CD4-positive, alpha-beta memory T cell (primary cell): ENCODE data around the gene SPON2. TPM values are rescaled to one million over a fixed set of nuclear protein-coding genes. Genes with fewer than 3 reads are reported as not detected.

Experiments used
- CTCF ChIA-PET: fragments of 350-600 bp; sonication (Branson Sonifier 250); formaldehyde crosslinking; loops from one replicate; lab custom pipeline; 2021; ENCODE audit warnings: inconsistent platforms; ENCODE audit not compliant: partially characterized antibody; lab: Charles Lee
- POLR2A ChIA-PET: fragments of 350-600 bp; sonication (Branson Sonifier 250); formaldehyde crosslinking; loops from one replicate; lab custom pipeline; 2021; ENCODE audit not compliant: partially characterized antibody; lab: Charles Lee
- DNase-seq, 5 donors: peaks; one replicate each; pipeline versions ENCODE4 v3.0.0 to v3.0.0-alpha.2; 2020 to 2022; ENCODE audit warnings: mixed read lengths in 1 of 5
- H3K27ac ChIP-seq: one replicate; pipeline ENCODE4 v1.7.0; 2013; ENCODE audit warnings: low read depth, low read length
- H3K27me3 ChIP-seq: 2 replicates; pipeline ENCODE4 v1.7.0; 2013; ENCODE audit warnings: mild to moderate bottlenecking, low read length, moderate library complexity; ENCODE audit not compliant: insufficient read depth
- H3K36me3 ChIP-seq: 2 replicates; pipeline ENCODE4 v1.7.0; 2013; ENCODE audit warnings: mild to moderate bottlenecking, low read length, moderate library complexity; ENCODE audit not compliant: insufficient read depth
- H3K4me1 ChIP-seq: 2 replicates; pipeline ENCODE4 v1.7.0; 2013; ENCODE audit warnings: mild to moderate bottlenecking, low read length, moderate library complexity; ENCODE audit not compliant: insufficient read depth
- H3K4me3 ChIP-seq, 2 donors: one replicate each; pipeline ENCODE4 v1.7.0; 2013; ENCODE audit warnings: low read length in 2 of 2, mild to moderate bottlenecking in 1 of 2
- H3K9me3 ChIP-seq, 2 donors: one replicate each; pipeline ENCODE4 v1.7.0; 2013; ENCODE audit warnings: low read length in 2 of 2, control low read depth in 1 of 2; ENCODE audit not compliant: control insufficient read depth in 1 of 2
- H3K27ac Mint-ChIP-seq, 7 donors: one replicate each; pipeline ENCODE4 v1.8.0; 2020 to 2021; ENCODE audit warnings: mixed read lengths in 7 of 7, mild to moderate bottlenecking in 6 of 7, inconsistent platforms in 3 of 7, moderate library complexity in 3 of 7
- H3K27me3 Mint-ChIP-seq, 2 donors: one replicate each; pipeline ENCODE4 v1.8.0; 2020 to 2021; ENCODE audit warnings: mixed read lengths in 2 of 2
- H3K36me3 Mint-ChIP-seq, 2 donors: one replicate each; pipeline ENCODE4 v1.8.0; 2020 to 2021; ENCODE audit warnings: mixed read lengths in 2 of 2, inconsistent platforms in 1 of 2, mild to moderate bottlenecking in 1 of 2
- H3K4me1 Mint-ChIP-seq, 4 donors: one replicate each; pipeline ENCODE4 v1.8.0; 2020 to 2021; ENCODE audit warnings: mixed read lengths in 4 of 4, mild to moderate bottlenecking in 1 of 4
- H3K4me3 Mint-ChIP-seq, 8 donors: one replicate each; pipeline ENCODE4 v1.8.0; 2020 to 2021; ENCODE audit warnings: mixed read lengths in 8 of 8, mild to moderate bottlenecking in 7 of 8, moderate library complexity in 6 of 8, inconsistent platforms in 3 of 8
- H3K9me3 Mint-ChIP-seq, 8 donors: one replicate each; pipeline ENCODE4 v1.8.0; 2020 to 2021; ENCODE audit warnings: mixed read lengths in 8 of 8, mild to moderate bottlenecking in 5 of 8, inconsistent platforms in 3 of 8, moderate library complexity in 1 of 8
- intact Hi-C: fragments of 100-400 bp; cut with micrococcal nuclease; formaldehyde crosslinking; loops from one replicate; pipeline ENCODE4 v1.15.1; 2023
- polyA plus RNA-seq, 2 donors: library from polyadenylated mRNA; unstranded; fragments of 300-500 nt; fragmentation: Illumina TruSeq; gene quantifications; one replicate each; pipeline ENCODE4 v1.2.3, GENCODE V29; 2021
- total RNA-seq, 2 experiments: library from RNA; stranded (reverse); gene quantifications; one replicate each; pipeline ENCODE4 v1.2.3, GENCODE V29; 2021

Gene SPON2
- total and polyA plus RNA-seq, 4 experiments from 2014 or later: 5.4 to 8.4 (median 7.2) TPM

DNA sequence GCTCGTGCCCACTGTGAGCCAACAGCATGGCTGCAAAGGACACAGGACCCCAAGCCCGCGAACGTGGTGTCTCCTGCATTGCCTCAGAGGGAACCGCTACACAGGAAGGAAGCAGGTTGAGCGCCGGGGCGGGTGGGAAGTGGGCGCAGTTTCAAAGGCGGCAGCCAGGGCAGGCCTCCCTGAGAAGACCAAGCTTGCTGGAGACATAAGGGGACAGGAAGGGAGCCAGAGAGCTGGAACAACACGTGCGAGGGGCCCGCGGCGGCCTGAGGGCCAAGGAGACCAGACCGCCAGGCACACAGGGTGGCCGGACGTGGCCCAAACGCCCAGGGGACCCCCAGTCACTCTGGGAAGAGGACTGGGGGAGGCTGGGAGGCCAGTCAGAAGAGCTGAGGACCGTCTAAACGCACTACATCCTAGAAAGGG is 44.5 kb upstream of the SPON2 start:
- Histone ChIP-seq H3K36me3 (peaks cover 19% of the 10 kb centered on the region), H3K27me3 (no peaks in the 10 kb centered on the region), H3K4me3 (peak overlapping the region in 1 of 2 donors; percentile 57), H3K9me3 (no peaks in the 10 kb centered on the region), H3K4me1 (peaks cover 40% of the 10 kb centered on the region), H3K27ac (peak overlapping the region; percentile 29)
- Mint-ChIP-seq H3K4me3 (peak overlapping the region in 7 of 8 donors; percentile 65 to 81 (median 72)), H3K4me1 (peaks cover 25 to 58% (median 36%) of the 10 kb centered on the region in 4 donors), H3K27me3 (no peaks in the 10 kb centered on the region), H3K9me3 (peaks cover 0 to 2% (median 0%) of the 10 kb centered on the region in 8 donors), H3K36me3 (peaks cover 24 to 36% of the 10 kb centered on the region in 2 donors), H3K27ac (peak overlapping the region; percentile 8 to 86 (median 67))
- ChIA-PET POLR2A (interaction anchor here (0.8 to 5.5 kb wide), 6 partner anchors 13 to 51 kb away, joined by 3 to 35 read pairs (median 6); partner anchors contain the start of gene CTBP1), CTCF (interaction anchor here (0.6 to 4.7 kb wide), 6 partner anchors 13 to 87 kb away, joined by 3 to 22 read pairs (median 4); no protein-coding TSS in a partner anchor)
- peak; percentile 63 to 73 (median 72) for DNase-seq
- intact Hi-C loops: loop anchor here (1.0 to 2.0 kb wide), 2 partner anchors 14 to 50 kb away; no protein-coding TSS in a partner anchor

DNA sequence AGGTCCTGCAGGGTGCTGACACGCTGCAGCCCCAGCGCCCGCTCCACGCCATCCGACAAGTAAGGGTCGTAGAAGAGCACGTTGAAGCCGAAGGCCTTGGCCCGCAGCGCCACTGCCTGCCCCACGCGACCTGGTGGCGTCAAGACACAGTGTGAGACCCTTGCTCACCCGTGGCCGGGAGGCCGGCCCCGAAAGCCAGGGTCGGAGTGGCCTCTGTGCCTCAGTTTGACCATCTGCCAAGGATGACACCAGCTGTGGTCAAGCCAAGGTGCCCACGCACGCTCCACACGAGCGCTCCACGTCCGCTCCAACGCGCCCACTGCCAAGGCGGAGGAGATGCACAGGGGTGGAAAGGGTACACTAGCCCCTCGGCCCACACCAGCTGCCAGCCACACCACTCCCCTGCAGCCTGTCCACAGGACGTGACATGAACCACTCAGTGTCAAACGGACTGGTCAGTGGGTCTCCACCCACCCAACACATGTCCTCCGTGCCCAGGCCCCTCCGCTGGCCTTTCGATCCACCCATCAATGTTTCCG is 43.8 kb upstream of the SPON2 start:
- H3K27me3 ChIP-seq: no peaks in the 10 kb centered on the region
- Mint-ChIP-seq H3K36me3 (peaks cover 23 to 35% of the 10 kb centered on the region in 2 donors), H3K4me3 (peak overlapping the region in 5 of 8 donors; percentile 20 to 80 (median 21)), H3K27ac (peak overlapping the region in 4 of 7 donors; percentile 4 to 41 (median 20)), H3K4me1 (peaks cover 25 to 55% (median 31%) of the 10 kb centered on the region in 4 donors), H3K9me3 (peaks cover 0 to 2% (median 0%) of the 10 kb centered on the region in 8 donors), H3K27me3 (no peaks in the 10 kb centered on the region)
- ChIA-PET POLR2A (interaction anchor here (0.8 to 5.5 kb wide), 5 partner anchors 13 to 51 kb away, joined by 3 to 35 read pairs (median 8); partner anchors contain the start of gene CTBP1), CTCF (interaction anchor here (1.0 to 4.7 kb wide), 4 partner anchors 12 to 52 kb away, joined by 3 to 22 read pairs (median 10); no protein-coding TSS in a partner anchor)
- peak in 1 of 5 donors; percentile 27 for DNase-seq
- peak overlapping the region in 1 of 2 donors; percentile 57 for H3K4me3 ChIP-seq
- H3K9me3 ChIP-seq: no peaks in the 10 kb centered on the region
- intact Hi-C loops: loop anchor here (2.0 kb wide), 1 partner anchor 13 kb away; no protein-coding TSS in a partner anchor
- peak overlapping the region; percentile 29 for H3K27ac ChIP-seq
- peaks cover 40% of the 10 kb centered on the region for H3K4me1 ChIP-seq
- H3K36me3 ChIP-seq: peaks cover 22% of the 10 kb centered on the region

DNA sequence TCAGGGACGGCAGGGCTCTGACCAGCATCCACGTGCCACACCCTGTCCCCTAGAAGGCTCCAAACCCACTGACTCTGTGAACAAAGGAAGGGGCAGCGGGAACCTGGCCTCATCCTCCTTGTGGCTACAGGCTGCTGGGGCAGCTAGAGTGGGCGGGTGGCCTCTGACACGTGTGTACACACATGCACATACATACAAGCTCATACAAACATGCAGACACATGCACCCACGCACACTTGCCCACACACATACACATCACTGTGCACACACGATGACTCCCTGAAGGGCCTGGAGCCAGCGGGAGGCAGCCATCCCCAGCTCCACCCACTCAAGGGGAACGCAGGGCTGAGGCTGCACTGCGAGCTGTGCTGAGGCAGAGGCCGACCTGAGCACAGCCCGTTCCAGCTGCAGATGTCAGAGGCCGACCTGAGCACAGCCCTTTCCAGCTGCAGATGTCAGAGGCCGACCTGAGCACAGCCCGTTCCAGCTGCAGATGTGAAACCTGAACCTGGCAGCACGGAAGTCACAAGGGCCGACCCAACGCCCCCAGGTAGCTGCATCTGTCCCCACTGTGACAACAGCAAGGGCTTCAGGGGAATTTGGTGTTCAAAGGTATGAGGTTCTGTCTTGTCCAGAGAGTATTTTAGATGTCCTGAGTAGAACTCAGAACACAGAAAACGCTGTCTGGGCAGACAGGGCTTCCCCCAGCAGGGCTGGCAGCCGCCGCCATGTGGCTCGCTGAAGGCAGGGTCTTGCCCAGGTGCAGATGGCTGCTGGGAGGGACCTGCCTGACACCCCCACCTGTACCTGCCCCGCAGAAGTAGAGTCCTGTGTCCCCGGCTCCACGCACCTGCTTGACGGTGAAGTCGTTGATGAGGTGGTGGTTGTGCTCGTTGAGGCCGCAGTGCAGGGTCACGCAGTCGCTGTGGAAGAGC is 43.0 kb upstream of the SPON2 start:
- Mint-ChIP-seq H3K27ac (peak overlapping the region in 3 of 7 donors; percentile 4 to 52 (median 47)), H3K4me3 (peak overlapping the region in 3 of 8 donors; percentile 2 to 69 (median 26)), H3K27me3 (no peaks in the 10 kb centered on the region), H3K9me3 (peaks cover 0 to 1% (median 0%) of the 10 kb centered on the region in 8 donors), H3K36me3 (peaks cover 17 to 30% of the 10 kb centered on the region in 2 donors), H3K4me1 (peaks cover 24 to 49% (median 29%) of the 10 kb centered on the region in 4 donors)
- DNase-seq: peak in 1 of 5 donors; percentile 27
- H3K27me3 ChIP-seq: no peaks in the 10 kb centered on the region
- peaks cover 40% of the 10 kb centered on the region for H3K4me1 ChIP-seq
- H3K27ac ChIP-seq: no peak overlapping the region
- no peaks in the 10 kb centered on the region for H3K9me3 ChIP-seq
- intact Hi-C loops: loop anchor here (2.0 kb wide), 1 partner anchor 13 kb away; no protein-coding TSS in a partner anchor
- no peak overlapping the region for H3K4me3 ChIP-seq
- ChIA-PET POLR2A (interaction anchor here (1.5 to 5.5 kb wide), 4 partner anchors 12 to 52 kb away, joined by 4 to 35 read pairs (median 12); partner anchors contain the start of gene CTBP1), CTCF (interaction anchor here (1.0 to 4.7 kb wide), 2 partner anchors 48 to 53 kb away, joined by 4 to 15 read pairs; no protein-coding TSS in a partner anchor)
- peaks cover 27% of the 10 kb centered on the region for H3K36me3 ChIP-seq

DNA sequence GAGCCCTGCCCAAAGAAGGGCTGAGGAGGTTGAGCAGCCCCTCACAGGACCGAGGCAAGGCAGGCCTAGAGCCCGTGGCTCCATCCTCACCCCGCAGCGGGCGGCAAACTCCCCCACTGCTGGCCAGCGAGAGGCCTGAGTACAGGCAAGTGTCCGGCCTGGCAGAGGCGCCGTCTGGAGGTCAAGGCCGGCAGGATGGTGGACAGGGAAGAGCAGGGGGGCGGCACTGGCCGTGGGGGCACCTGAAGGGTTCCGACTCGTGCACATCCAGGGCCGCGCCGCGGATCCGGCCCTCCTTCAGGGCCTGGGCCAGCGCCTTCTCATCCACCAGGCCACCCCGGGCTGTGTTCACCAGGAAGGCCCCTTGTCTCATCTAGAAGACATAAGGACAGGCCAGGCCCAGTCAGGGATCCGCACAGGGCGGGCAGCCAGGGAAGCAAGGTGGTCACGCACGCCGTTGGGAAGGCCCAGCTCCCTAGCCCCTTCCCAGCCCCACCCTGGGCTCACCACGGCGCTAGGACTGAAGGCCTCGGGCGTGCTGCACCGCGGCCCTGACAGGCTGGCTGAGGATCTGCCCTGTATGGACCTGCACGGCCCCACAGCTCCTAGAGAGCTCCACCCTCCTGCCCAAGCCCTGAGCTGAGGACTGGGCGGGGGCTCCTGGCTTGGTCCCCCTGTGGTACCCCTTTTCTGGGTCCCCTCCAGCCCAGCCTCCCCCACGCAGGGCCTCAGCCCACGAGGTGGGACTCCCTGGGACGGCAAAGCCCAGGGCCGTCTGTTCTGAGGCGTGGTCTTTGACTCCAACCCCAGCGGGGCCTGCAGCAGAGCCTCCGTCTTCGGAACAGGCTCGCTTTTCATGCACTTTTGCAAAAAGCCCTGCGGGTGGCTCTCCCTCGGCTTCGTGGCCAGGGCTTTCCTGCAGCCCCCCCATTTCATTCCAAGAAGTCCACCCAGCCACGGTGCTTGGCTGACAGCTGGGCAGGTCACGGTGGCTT is 42.0 kb upstream of the SPON2 start:
- DNase-seq: peak in 1 of 5 donors; percentile 6
- no peaks in the 10 kb centered on the region for H3K27me3 Mint-ChIP-seq
- peaks cover 18 to 43% (median 26%) of the 10 kb centered on the region in 4 donors for H3K4me1 Mint-ChIP-seq
- no peak overlapping the region for H3K27ac ChIP-seq
- H3K36me3 Mint-ChIP-seq: peaks cover 14 to 25% of the 10 kb centered on the region in 2 donors
- no peak overlapping the region for H3K4me3 ChIP-seq
- H3K4me1 ChIP-seq: peaks cover 34% of the 10 kb centered on the region
- H3K36me3 ChIP-seq: peaks cover 27% of the 10 kb centered on the region
- no peaks in the 10 kb centered on the region for H3K9me3 Mint-ChIP-seq
- ChIA-PET CTCF (no interaction called here), POLR2A (interaction anchor here (1.4 to 5.5 kb wide), 4 partner anchors 12 to 498 kb away, joined by 3 to 35 read pairs (median 10); partner anchors contain the start of genes CTBP1 and SLBP)
- H3K27me3 ChIP-seq: no peaks in the 10 kb centered on the region
- peak overlapping the region in 1 of 8 donors; percentile 39 for H3K4me3 Mint-ChIP-seq
- H3K9me3 ChIP-seq: no peaks in the 10 kb centered on the region
- intact Hi-C loops: no loop called here
- no peak overlapping the region for H3K27ac Mint-ChIP-seq

DNA sequence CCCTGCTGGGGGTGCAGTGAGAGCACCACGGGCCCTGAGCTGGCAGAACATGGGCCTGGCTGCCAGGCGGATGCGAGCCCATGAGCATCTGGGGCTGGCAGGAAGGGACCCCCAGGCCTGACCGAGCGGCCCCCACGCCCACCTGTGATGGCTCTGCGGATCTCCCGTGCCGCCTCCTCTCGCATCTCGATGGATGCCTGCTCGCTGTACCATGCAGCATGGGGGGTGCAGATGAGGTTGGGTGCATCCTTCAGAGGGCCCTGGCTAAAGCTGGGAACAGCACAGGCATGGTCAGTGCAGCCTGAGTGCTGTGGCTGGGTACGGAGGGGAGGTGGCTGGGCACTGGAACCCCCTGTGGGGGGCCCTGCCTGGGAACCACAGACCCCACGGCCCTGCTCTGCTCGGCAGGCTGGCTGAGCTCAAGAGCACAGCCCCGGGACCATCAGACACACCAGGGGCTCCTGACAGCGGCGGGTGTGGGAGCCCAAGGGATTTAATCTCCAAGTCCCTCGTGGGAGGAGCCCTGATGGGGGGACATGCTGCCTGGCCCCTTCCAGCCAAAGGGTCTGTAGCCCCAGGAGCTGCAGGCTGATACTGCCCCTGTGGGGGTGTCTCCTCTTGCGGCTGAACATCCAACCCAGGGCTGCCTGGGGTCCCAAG is 41.1 kb upstream of the SPON2 start:
- ChIA-PET POLR2A (interaction anchor here (1.4 to 5.5 kb wide), 3 partner anchors 11 to 499 kb away, joined by 3 to 35 read pairs (median 16); partner anchors contain the start of genes CTBP1 and SLBP), CTCF (no interaction called here)
- peaks cover 27% of the 10 kb centered on the region for H3K36me3 ChIP-seq
- H3K27me3 ChIP-seq: no peaks in the 10 kb centered on the region
- H3K4me1 ChIP-seq: peaks cover 31% of the 10 kb centered on the region
- DNase-seq: no peak
- no peak overlapping the region for H3K4me3 ChIP-seq
- no peak overlapping the region for H3K4me3 Mint-ChIP-seq
- intact Hi-C loops: no loop called here
- H3K4me1 Mint-ChIP-seq: peaks cover 12 to 43% (median 18%) of the 10 kb centered on the region in 4 donors
- H3K9me3 ChIP-seq: no peaks in the 10 kb centered on the region
- peaks cover 14 to 21% of the 10 kb centered on the region in 2 donors for H3K36me3 Mint-ChIP-seq
- H3K27ac Mint-ChIP-seq: no peak overlapping the region
- H3K9me3 Mint-ChIP-seq: no peaks in the 10 kb centered on the region
- no peak overlapping the region for H3K27ac ChIP-seq
- no peaks in the 10 kb centered on the region for H3K27me3 Mint-ChIP-seq
